ENCODE measurements around the gene ALDH3A2. TPM values are rescaled to one million over a fixed set of nuclear protein-coding genes. Genes with fewer than 3 reads are reported as not detected.

ALDH3A2 gene
- total RNA-seq, 1 experiment from 2014 or later: 44.4 TPM

GRCh38 chr17:19650826-19651225 is 2.3 kb downstream of the ALDH3A2 start:
- H3K9me3 ChIP-seq (ENCODE audit: control insufficient read depth, insufficient read depth, low read depth, low read length): no peaks in the 10 kb centered on the region; the same call in 1 of the 2 replicates
- CTCF ChIA-PET: interaction anchor here (0.7 kb wide), 1 partner anchor 131 kb away, joined by 3 read pairs; no protein-coding TSS in a partner anchor
- DNase-seq (ENCODE audit: low read depth, low spot score) (no peak), ATAC-seq (no peak)
- in situ Hi-C loops (cut with HindIII; ENCODE audit: low pct_unique_long_range_greater_than_20kb, low sequenced_read_pairs): no loop called here
- intact Hi-C loops (cut with micrococcal nuclease; ENCODE audit: unreplicated experiment): no loop called here
- no peak for TF ChIP-seq TCF7L2 (IDR thresholded peaks at IDR 0.05; ENCODE audit: low read depth, low read length)
- TF ChIP-seq SIN3A (IDR thresholded peaks at IDR 0.05; ENCODE audit: borderline replicate concordance, insufficient read depth, low read depth, low read length): no peak
- no peak for TF ChIP-seq POLR2AphosphoS5 (IDR thresholded peaks at IDR 0.05; ENCODE audit: low read depth, low read length)
- TF ChIP-seq REST (IDR thresholded peaks at IDR 0.05; ENCODE audit: insufficient read depth in 1 of 2, low read depth in 2 of 2, low read length in 1 of 2): no peak
- TF ChIP-seq, protein P1, sequence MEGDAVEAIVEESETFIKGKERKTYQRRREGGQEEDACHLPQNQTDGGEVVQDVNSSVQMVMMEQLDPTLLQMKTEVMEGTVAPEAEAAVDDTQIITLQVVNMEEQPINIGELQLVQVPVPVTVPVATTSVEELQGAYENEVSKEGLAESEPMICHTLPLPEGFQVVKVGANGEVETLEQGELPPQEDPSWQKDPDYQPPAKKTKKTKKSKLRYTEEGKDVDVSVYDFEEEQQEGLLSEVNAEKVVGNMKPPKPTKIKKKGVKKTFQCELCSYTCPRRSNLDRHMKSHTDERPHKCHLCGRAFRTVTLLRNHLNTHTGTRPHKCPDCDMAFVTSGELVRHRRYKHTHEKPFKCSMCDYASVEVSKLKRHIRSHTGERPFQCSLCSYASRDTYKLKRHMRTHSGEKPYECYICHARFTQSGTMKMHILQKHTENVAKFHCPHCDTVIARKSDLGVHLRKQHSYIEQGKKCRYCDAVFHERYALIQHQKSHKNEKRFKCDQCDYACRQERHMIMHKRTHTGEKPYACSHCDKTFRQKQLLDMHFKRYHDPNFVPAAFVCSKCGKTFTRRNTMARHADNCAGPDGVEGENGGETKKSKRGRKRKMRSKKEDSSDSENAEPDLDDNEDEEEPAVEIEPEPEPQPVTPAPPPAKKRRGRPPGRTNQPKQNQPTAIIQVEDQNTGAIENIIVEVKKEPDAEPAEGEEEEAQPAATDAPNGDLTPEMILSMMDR (IDR thresholded peaks at IDR 0.05): no peak
- peaks cover 2% of the 10 kb centered on the region for H3K36me3 ChIP-seq (ENCODE audit: control insufficient read depth, insufficient read depth, low read length)
- no TSS peak for BruUV-seq (replicated peaks)
- peaks cover 29% of the 10 kb centered on the region for H3K4me1 ChIP-seq (ENCODE audit: control insufficient read depth, insufficient read depth, low read length)
- POLR2A ChIA-PET: no interaction called here
- H3K27me3 ChIP-seq (ENCODE audit: control insufficient read depth, insufficient read depth, low read length): no peaks in the 10 kb centered on the region
- peak overlapping the region; percentile 73 to 75 for H3K4me3 ChIP-seq (ENCODE audit: low read depth in 2 of 2, low read length in 2 of 2)
- peak overlapping the region; percentile 66; the same call in 1 of the 2 replicates for H3K27ac ChIP-seq (ENCODE audit: low read length)

DNA sequence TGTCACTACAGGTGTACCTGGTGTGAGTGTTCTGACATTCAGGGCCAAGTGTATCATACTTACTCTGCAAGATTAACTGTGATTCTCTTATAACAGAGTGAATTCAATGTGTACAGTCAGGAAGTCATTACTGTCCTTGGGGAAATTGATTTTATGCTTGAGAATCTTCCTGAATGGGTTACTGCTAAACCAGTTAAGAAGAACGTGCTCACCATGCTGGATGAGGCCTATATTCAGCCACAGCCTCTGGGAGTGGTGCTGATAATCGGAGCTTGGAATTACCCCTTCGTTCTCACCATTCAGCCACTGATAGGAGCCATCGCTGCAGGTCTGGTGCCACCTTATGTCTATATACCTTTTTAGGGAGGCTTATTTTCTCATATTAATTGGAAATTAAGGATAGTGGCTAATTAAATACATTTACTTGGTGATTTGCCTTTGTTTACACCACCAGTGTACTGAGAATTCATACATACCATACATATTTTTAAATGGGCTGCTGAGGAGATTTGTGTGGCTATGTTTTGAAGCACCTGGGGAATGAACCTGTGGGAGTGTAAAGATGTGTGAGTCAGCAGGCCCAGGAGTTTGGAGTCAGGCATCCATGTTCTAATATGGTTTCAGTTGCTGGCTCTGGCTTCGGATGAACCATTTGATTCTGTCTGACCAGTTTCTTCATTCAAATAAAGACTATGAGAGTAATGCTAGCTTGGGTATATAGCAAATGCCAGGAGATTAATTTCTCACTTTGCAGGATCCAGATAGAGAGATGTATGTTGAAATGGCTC is 3.1 kb downstream of the ALDH3A2 start:
- BruUV-seq (replicated peaks): no TSS peak
- TF ChIP-seq POLR2AphosphoS5 (IDR thresholded peaks at IDR 0.05; ENCODE audit: low read depth, low read length): no peak
- TF ChIP-seq, protein P1 (IDR thresholded peaks at IDR 0.05): no peak
- no peak for TF ChIP-seq TCF7L2 (IDR thresholded peaks at IDR 0.05; ENCODE audit: low read depth, low read length)
- TF ChIP-seq REST (IDR thresholded peaks at IDR 0.05; ENCODE audit: insufficient read depth in 1 of 2, low read depth in 2 of 2, low read length in 1 of 2): no peak
- TF ChIP-seq SIN3A (IDR thresholded peaks at IDR 0.05; ENCODE audit: borderline replicate concordance, insufficient read depth, low read depth, low read length): no peak
- ATAC-seq (no peak), DNase-seq (ENCODE audit: low read depth, low spot score) (no peak)
- ChIA-PET POLR2A (no interaction called here), CTCF (no interaction called here)
- in situ Hi-C loops (cut with HindIII; ENCODE audit: low pct_unique_long_range_greater_than_20kb, low sequenced_read_pairs) (no loop called here), intact Hi-C loops (cut with micrococcal nuclease; ENCODE audit: unreplicated experiment) (no loop called here)
- H3K36me3 ChIP-seq (ENCODE audit: control insufficient read depth, insufficient read depth, low read length): peaks cover 2% of the 10 kb centered on the region
- peak overlapping the region; percentile 2 to 11; a peak in 2 of 4 replicates for H3K4me3 ChIP-seq (ENCODE audit: low read depth in 2 of 2, low read length in 2 of 2)
- no peaks in the 10 kb centered on the region for H3K27me3 ChIP-seq (ENCODE audit: control insufficient read depth, insufficient read depth, low read length)
- no peaks in the 10 kb centered on the region; the same call in 1 of the 2 replicates for H3K9me3 ChIP-seq (ENCODE audit: control insufficient read depth, insufficient read depth, low read depth, low read length)
- peak overlapping the region; percentile 66 for H3K27ac ChIP-seq (ENCODE audit: low read length)
- H3K4me1 ChIP-seq (ENCODE audit: control insufficient read depth, insufficient read depth, low read length): peaks cover 21% of the 10 kb centered on the region
